Cerebellar nuclear complex (tissue), 1 donor: ENCODE measurements around the gene GALNTL6.

Experiments used
- DNase-seq, 2 experiments: peaks; one replicate each; lab custom pipeline; 2025; lab: John Stamatoyannopoulos, UW

Gene GALNTL6

DNA sequence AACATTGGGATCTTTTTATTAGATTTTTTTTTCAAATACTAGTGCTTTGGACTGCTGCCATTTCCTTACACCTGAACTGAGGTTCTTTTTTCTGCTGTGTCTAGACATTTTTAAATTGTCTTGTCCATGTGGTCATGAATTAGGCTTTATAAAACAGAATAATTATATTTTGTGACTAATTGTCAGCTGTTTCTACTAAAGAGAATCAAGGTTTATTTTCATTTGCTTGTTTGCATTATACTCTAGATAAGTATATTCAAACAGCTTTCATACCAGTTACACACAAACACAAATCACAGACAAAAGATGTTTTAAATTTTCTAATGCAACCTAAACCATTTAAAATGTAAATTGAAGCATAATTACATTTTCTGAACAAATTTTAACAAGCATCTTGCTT lies 194.7 kb downstream of the GALNTL6 start:
- DNase-seq: no peak

DNA sequence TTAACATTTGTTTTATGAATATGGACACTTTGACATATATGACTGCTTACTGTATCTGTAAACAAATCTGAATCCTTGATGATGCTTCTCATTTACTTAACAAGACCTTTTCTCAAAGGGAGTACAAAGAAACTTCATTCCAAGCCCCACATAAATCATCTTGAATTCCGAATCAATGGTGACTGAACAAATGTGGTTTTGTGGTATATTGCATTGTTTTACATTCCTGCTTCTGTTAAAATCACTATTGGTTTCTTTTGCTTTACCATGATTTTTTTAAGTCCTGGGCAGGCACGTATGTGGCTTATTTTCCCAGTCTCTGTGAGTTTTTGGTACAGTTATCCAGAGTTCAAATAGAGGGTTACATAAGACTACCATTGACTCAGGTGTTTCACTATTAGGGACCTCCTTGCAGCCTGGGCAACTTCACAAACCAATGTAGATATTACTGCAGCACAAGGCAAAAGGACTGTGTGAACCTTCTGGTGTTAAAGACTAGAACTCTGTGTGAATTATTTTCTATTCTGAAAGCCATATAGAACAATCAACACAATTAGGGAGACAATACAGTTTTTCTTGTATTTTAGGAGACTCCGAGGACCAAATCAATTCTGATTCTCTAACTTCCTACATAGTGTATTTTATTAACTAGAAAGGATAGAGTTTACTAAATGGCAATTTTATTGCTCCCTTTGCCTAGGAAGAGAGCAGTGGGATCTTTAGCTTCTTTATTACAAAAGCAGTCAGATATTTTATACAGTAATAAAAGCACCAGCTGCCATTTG lies 196.4 kb downstream of the GALNTL6 start:
- no peak for DNase-seq

DNA sequence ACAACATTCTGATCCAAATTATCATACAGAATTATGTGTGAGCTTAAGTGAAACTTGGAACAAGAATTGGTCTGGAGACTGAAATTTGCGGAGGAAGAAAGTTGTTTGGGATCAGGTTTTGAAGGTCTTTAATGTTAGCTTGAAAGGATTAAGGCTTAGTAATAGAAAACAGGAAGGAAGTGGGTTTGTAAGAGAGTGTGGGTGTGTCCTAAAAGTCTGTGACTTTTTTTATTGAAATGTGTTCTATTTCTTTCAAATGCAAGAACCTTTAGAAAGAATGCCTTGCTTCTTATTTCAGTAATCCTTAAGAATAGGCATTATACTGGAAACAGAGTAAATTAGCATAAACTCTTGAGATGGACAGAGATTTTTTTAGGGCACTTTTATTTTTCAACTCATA lies 198.0 kb downstream of the GALNTL6 start:
- DNase-seq: no peak

DNA sequence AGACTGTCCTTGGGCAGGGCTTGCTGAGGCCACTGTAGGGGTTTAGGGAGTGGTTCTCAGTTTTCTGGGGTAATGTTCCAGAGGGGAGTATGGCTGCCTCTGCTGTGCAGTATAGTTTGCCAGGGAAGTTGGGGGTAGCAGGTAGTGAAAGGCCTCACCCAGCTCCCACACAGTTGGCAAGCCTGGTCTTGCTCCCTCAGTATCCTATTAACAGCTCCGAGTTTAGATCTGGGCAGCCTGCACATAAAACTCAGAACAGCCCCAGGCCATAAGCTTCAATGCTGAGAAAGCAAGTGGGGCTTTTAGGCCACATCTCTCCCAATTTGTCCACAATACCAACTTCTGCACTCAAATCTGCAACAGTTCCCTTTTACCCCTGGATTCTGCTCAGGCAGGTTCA lies 205.2 kb downstream of the GALNTL6 start:
- no peak for DNase-seq

DNA sequence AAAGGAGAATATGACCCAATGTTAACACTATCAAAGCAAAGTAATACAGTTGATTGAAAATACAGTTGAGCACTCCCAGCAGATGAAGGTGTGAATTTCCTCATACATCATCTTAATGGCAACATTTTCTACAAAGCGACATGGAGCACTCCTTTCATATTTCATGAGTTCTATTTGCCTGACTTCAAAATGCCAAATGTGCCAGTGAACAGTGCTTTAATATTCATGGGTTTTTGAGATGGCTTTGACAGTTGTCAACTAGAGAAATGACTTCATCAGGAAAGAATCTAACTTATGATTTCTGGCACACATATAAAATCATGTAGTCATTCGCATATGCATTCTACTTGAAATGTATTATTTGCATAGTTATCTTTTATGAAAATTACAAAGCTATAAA lies 222.4 kb downstream of the GALNTL6 start:
- DNase-seq: no peak

DNA sequence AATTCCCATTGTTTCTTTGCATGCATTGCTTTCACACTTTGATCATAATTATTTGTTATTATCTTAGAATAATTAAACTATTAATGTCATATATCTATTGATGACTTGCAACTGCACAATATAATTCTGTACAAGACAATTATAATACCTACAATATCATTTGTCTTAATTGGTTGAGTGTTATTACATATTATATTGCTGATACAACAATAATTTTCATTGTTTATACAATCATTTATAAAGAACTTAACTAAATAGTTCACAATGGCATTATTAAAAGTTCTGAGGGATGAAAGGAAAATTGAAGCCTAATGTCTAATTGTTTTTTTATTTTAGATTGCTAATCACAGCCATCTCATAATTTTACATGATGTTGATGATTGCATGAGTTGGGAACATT lies 227.6 kb downstream of the GALNTL6 start:
- no peak for DNase-seq

DNA sequence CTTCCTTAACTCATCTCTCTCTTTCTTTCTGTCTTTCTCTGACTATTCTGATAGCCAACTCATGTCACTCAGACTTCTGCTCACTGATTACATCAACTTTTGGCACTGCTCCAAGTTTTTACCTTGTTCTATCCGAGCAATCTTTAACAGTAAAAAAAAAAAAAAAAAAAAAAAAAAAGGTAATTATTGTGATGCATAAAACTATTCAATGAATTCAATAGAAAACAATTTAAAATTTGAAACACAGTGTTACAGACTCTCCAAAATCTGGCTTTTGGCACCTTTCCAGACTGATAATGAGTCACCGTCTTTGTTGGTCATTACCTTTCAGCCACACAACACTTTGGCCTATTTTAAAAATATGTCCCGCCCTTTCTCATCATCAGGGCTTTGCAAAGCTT lies 229.5 kb downstream of the GALNTL6 start:
- DNase-seq: no peak

DNA sequence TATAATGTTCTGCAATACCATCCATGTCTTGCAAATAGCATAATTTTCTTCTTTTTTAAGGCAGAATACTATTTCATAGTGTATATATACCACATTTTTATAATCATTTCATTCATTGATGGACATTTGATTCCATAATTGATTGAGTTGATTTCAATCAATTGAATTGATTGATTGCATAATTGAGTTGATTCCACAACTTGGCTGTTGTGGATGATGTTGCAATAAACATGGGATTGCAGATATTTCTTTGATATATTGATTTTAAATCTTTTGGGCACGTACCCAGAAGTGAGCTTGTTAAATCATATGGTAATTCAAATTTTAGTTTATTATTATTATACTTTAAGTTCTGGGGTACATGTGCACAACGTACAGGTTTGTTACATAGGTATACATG lies 232.8 kb downstream of the GALNTL6 start:
- no peak for DNase-seq

DNA sequence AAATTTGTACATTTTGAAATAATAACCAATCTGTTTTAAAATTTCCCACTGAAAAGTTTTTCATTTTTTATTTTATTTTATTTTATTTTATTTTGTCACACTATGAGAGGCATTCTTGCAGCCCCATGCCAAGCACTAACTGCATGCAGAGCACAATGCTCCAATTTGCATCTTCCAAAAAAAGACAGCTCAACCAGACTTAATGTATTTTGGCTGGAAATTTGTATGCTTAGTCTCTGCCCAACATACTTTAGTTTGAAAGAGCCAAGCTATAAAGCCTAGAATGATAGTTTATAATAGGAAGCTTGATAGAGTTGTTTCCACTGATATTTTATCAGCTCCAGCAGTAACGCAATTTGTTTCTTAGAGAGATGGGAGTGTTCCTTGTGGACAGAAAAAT lies 235.5 kb downstream of the GALNTL6 start:
- no peak for DNase-seq

DNA sequence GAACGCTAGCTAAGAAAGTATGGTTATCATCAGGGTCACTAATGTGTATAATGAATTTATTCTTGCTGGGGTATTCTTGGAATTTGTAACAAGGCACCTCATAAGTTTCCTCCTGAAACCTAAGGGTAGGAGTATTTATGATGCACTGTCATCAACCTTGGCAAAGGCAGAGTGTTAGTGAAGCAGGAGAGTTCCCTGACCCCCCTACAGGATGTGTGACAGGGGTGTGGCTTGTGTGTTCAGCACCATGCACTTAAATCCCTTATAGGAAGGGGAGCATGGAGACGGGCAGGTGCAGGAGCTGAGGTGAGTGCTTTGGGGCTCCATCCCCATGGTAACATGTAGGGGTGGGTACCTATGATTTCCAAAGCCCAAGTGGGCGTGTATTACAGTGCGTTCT lies 237.7 kb downstream of the GALNTL6 start:
- DNase-seq: no peak

DNA sequence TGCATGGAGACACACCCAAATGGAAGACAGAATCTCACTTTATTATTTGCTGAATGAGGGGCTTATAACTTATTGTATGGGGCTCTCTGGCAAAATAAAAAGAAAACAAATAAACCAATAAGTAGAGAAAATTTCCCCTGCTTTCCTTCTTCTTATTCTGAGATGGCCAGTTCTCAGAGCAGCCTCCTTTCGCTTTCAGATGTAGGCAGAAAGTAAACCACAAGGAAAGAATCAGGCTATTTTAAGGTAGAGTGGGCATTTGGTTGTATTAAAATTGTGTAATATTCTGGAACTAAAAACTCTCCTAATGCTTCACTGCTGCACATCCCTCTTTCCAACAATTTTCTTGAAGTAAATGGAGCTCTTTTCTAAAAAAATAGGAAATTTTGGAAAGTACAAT lies 241.8 kb downstream of the GALNTL6 start:
- no peak for DNase-seq

DNA sequence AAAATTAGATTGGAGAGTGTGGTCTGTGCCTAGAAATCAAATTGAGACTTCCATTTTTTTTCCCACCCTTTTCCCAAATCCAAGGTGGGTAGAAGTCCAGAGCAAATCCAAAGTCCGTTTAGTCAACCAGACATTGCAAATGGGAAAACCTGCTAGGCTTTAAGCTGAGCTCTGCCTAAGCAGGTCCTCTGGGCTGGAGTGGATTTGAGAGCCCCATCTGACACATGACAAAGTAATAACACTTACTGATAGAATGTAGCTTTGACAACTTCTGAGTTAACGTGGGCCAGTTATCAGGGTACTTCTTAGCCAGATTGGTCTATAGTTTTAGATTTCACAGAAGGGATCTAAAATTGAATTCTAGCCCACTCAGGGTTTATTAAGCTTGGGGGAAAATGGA lies 242.3 kb downstream of the GALNTL6 start:
- no peak for DNase-seq

DNA sequence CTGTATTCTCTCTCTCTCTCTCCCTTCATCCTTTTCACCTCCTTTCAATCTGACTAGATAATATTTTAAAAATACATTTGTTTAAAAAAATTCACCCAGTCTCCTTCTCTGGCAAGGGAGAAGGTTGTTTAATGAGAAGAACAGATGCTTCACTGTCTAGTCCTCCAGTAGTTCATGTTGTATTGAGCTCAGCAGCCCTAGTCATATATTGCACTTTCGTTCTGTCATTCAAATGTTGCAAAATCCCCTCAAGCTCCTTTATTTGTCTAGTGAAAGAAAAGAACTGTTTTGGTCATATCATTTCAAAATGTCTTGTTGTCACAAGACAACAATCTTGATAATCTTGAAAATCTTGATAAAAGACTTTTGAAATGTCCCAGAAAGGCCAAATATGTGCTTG lies 248.0 kb downstream of the GALNTL6 start:
- DNase-seq: no peak

DNA sequence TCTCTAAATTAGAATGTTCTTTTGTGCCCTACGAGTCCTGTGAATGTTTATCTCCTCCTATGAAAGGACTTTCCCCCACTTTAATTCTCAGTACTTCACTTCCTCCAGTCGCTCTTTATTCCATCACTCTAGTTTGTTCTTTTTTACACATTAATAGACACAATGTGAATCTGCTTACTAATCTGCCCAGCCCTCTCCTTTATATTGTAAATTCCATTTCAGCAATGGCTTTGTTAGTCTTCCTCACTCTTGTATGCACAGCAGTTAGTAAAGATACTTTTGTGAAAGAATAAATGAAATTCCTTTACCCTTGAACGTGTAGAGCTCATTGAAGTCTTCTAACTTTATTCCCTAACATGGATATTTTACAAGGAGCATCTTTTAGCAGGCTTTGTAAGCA lies 255.3 kb downstream of the GALNTL6 start:
- DNase-seq: no peak

DNA sequence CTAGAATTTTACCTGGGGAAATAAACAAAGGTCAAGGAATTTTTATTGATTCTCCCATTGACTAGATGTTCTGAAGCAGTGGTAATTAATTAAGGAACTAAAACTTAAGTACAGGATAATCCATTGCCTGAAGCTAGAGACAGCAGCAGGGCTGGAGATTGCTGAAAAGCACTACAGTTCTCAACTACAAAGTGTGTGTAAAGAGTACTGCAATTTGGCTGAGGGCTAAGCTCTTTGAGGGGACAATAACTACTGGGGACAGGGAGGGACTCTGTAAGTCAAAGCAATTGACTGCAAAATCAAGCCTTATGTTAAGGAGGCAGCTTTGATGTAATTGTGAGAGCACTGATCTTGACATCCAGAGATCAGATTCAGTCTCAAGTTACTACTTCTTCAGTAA lies 260.4 kb downstream of the GALNTL6 start:
- no peak for DNase-seq

DNA sequence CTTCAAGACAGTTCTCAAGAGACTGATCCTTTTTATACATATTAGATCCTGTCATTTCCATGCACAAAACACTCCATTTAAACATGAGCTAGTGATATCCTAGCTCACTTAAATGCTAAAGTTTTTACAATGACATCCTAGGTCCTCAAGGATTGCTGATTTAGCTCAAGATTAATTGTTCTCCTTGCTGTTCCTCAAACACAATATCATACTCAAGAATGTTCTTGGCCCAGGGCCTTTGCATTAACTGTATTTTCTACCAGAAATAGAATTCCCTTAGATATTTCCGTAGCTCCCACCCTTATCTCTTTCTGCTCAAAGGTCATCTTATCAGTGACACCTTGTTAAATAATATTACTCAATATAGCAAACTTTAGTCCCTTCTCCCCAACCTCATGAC lies 270.1 kb downstream of the GALNTL6 start:
- DNase-seq: no peak

DNA sequence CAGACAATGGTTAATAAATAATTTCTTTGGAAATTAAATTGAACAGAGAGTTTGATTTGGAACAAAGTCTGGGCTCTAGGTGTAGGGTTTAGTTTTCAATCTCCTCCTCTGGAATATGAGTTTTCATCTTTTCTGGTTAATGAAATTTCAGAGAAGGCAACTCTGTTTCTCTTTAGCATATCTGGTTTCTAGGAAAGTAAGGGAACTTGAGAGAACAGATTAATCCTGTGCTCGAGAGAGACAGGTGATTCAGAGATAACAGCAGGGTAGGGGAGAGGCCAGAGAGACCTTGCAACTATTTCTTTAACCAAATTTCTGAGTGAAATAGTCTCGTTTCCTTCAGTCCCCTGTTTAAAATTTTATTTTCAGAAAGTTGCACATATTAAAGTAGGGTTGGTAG lies 275.4 kb downstream of the GALNTL6 start:
- no peak for DNase-seq

DNA sequence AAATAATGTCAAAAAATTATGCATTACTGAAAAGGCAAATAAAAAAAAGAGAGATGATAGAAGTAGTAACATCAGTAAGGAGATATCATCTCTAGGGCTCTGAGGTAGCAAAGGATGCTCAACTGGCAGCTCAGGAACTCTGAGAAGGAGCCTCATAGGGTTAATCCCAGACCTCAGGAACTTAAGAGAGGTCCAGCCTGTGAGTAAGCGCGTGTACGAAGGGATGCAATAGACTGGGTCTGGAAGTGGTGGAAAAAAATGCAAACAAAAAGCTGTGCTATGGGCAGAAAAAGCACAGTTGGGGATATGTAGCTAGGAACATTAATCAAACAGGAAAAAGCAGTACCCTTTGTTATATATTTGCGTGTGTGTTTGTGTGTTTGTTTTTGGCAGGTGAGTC lies 282.0 kb downstream of the GALNTL6 start:
- DNase-seq: no peak

DNA sequence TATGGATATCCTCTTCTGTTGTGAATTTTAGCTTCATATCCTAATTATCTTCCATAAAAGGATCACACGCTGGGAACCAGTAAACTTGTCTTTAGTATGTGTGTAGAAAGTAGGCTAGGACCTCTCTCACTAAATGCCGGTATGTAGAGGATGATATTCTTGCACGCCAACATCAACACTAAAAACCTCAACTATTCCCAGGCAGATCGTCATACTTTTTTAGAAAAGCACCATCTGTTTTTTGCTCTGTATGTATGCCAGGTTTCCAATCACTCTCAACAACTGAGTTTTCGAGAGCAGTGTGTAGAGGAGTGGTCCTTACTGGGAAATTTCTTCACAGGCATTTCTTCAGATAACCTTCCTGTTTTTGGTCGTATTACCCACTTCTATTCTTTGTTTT lies 283.6 kb downstream of the GALNTL6 start:
- no peak for DNase-seq

DNA sequence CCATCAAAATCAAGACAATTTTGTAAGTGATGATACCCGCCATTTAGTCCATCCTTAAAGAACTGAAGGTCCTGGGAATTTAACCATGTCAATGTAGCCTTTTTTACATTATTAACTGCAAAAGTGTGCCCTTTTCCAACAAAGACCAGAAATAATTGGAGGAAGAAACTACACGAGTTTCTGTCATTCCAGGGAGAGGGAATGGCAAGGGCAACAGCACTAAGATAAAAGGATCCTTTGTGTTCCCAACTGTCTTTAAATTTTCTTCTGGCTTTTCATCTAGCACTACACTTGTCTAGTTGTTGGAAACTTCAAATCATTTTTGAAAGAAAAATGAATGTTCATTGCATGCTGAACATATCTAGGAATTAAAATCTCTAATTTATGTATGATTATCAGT lies 286.2 kb downstream of the GALNTL6 start:
- DNase-seq: no peak

DNA sequence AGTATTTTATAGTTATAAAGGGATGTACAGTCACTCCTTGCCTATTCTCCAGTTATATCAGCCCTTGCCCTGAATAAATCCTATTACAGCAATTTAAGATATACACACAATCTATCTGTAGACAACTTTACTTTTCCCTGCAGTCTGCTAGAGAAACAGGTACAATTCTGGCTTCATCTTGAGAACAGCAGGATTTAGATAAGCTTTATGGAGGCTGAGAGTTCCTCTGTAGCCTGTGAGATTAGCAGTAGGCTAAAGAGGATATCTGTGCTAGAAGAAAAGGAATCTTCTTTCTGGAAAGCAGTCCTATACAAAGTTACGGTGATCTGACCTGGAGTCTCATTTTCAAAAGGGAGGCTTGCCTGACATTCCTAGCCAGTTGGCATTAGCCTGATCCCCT lies 290.3 kb downstream of the GALNTL6 start:
- DNase-seq: no peak

DNA sequence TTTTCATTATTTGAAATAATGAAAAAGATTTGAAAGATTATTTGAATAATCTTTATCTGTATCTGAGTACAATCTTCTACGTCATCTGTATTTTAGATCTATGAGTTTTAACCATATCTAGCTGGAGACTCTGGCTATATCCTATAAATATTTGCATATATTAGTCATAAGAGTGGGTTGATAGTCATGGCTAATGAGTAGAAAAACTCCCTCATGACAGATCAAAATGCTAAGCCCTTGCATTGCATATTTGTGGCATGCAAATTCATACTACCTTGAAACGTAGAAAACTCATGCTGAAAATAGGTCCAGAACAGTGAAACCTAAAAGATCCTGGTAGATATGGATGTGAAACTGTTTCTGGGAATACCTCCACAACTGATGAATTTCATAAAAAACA lies 291.3 kb downstream of the GALNTL6 start:
- DNase-seq: no peak

DNA sequence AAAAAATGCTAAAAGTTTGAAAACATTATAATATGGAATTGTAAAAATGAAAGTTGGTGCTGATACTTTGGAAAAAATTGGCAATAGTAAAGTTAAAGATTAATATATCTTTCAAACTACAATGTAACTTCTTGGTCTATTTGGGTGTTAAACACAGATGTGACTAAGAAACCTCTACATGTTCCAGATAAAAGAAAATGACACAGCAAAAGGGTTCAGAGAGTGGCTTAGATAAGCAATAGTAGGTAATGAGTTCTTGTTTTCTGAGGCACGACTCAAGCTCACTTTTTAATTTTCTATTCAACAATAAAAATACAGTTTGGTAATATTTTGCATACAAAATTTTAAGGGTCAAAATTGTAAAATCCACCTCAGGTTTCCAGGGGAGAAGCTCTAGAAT lies 292.7 kb downstream of the GALNTL6 start:
- no peak for DNase-seq

DNA sequence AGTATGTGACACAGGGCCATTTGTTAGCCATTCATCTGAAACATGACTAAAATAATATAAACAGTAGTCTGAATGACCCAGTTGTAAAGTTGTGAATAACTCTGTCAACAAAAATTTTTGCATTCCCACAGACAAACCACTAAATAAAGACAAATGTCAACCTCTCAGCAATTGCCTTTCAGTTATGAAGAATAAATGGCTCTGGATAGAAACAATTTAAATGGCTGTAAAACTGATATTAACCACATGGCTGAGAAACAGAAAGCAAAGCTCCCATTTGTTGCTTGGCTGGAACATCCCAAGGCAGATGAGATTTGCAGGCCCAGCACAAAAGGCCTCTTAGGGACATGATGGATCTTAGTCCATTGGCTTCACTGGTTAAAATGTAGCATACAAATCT lies 296.3 kb downstream of the GALNTL6 start:
- DNase-seq: no peak
